ENCODE measurements around the gene CDK4.

The CDK4 gene

GRCh38 chr12:57783466-57783801, 31.3 kb upstream of the CDK4 start:
- no peak for TF ChIP-seq CTCF (IDR thresholded peaks at IDR 0.05)

- peak; percentile 91 for TF ChIP-seq CTCF (IDR thresholded peaks at IDR 0.05)
Measured at GRCh38 chr12:57782608-57783465, 30.7 kb upstream of the CDK4 start, which contains the start of gene TSFM. Gene TSFM, plus strand, starts transcription at chr12:57782787. Its CDS starts 15 bp downstream, at chr12:57782802.

- no peak for TF ChIP-seq CTCF (IDR thresholded peaks at IDR 0.05)
Measured at GRCh38 chr12:57782243-57782607, 30.1 kb upstream of the CDK4 start.

- TF ChIP-seq CTCF (IDR thresholded peaks at IDR 0.05): no peak
Measured at GRCh38 chr12:57781801-57782200, 29.7 kb upstream of the CDK4 start.

- no peak for TF ChIP-seq CTCF (IDR thresholded peaks at IDR 0.05)
Measured at GRCh38 chr12:57781244-57781643, 29.1 kb upstream of the CDK4 start.

GRCh38 chr12:57780284-57780897, 28.3 kb upstream of the CDK4 start:
- no peak for TF ChIP-seq CTCF (IDR thresholded peaks at IDR 0.05)

- no peak for TF ChIP-seq CTCF (IDR thresholded peaks at IDR 0.05)
Measured at GRCh38 chr12:57779736-57780135, 27.6 kb upstream of the CDK4 start.
